RWPE2 (cell line): Measurements from ENCODE around the gene CCDC172.

Experiments
- ATAC-seq: fragments of 200-7000 bp; cut with Tn5 transposase; 3 replicates; pipeline ENCODE4 v1.9.1; 2021; ENCODE audit warnings: low read depth
- DNase-seq: peaks from one replicate; pipeline ENCODE4 v3.0.0-alpha.2; 2020; ENCODE audit warnings: low spot score
- H3K27ac ChIP-seq: fragments of 450-650 bp; 2 replicates; pipeline ENCODE4 v1.5.1; 2017; ENCODE audit warnings: mild to moderate bottlenecking; ENCODE audit not compliant: poor library complexity, severe bottlenecking
- H3K27me3 ChIP-seq: fragments of 250-450 bp; sonication (Bioruptor Pico); 2 replicates; pipeline ENCODE4 v1.5.1; 2021; ENCODE audit warnings: mild to moderate bottlenecking, moderate library complexity; ENCODE audit not compliant: insufficient read depth, poor library complexity, severe bottlenecking
- H3K36me3 ChIP-seq: fragments of 250-450 bp; sonication (Bioruptor Pico); 2 replicates; pipeline ENCODE4 v1.5.1; 2020; ENCODE audit warnings: low read depth, mild to moderate bottlenecking, moderate library complexity
- H3K4me1 ChIP-seq: fragments of 250-450 bp; sonication (Bioruptor Pico); 2 replicates; pipeline ENCODE4 v1.5.1; 2021; ENCODE audit warnings: mild to moderate bottlenecking, moderate library complexity; ENCODE audit not compliant: insufficient read depth, poor library complexity, severe bottlenecking
- H3K4me3 ChIP-seq: fragments of 250-450 bp; sonication (Bioruptor Pico); 2 replicates; pipeline ENCODE4 v1.5.1; 2021; ENCODE audit warnings: mild to moderate bottlenecking, moderate library complexity; ENCODE audit not compliant: severe bottlenecking
- H3K9me3 ChIP-seq: fragments of 250-450 bp; sonication (Bioruptor Pico); 2 replicates; pipeline ENCODE4 v1.5.1; 2021; ENCODE audit warnings: mild to moderate bottlenecking, moderate library complexity; ENCODE audit not compliant: severe bottlenecking
- TF ChIP-seq, protein P1 (sequence below): fragments of 450-650 bp; IDR thresholded peaks from one replicate; pipeline ENCODE4 v1.5.1; 2017; ENCODE audit warnings: mild to moderate bottlenecking, moderate library complexity; ENCODE audit not compliant: poor library complexity, severe bottlenecking

Gene CCDC172, protein sequence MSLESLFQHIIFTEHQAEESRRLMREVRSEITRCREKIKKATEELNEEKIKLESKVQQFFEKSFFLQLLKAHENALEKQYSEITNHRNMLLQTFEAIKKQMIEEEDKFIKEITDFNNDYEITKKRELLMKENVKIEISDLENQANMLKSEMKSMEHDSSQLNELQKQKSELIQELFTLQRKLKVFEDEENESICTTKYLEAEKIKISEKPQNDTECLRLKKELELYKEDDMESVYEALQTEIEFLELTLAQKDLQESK

DNA sequence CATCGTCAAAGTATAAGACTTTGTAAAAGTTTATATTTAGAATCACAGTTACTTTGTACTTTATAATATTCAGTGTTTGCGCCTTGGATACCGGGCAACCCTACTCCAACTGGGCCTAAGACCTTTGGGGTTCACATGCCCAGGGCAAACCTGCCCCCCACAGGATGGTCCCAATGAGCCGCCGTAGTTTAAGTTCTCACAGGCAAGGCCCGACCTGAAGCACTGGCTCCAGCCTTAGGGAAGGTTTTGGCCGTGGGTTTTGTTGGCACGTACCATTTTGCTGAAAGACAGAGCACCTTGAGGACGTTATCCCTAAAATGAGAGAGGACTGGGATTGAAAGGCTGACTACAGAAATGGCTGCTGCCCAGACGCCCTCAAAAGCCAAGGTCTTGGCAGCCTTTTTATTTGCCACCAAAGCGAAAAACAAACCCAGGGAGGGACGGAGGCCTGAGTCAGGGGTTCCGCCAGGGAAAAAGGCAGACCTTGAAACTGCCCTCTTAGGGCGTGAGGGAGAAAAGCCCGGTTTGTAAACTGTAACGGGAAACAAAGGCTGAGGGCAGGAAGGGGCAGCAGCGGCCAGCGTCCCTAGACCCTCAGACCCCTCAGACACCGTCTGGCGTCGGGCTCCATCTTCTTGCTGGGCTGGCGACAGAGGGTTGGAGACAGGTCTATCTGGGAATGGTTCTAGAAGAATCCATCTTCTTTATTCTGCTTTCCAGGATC, at the start of gene CCDC172:
TSS of gene CCDC172 (plus strand) at position 222 of the 724 bp plus-strand sequence. CDS start 564 bp downstream, outside the sequence.
- Histone ChIP-seq H3K4me3 (no peak within 1 kb of the TSS), H3K9me3 (no peaks in the 10 kb centered on the region), H3K27ac (no peak within 1 kb of the TSS), H3K27me3 (no peaks in the 10 kb centered on the region), H3K4me1 (no peaks in the 10 kb centered on the region), H3K36me3 (no peaks in the 10 kb centered on the region)
- DNase-seq, result no peak
- no peak for ATAC-seq
- TF ChIP-seq, protein P1, sequence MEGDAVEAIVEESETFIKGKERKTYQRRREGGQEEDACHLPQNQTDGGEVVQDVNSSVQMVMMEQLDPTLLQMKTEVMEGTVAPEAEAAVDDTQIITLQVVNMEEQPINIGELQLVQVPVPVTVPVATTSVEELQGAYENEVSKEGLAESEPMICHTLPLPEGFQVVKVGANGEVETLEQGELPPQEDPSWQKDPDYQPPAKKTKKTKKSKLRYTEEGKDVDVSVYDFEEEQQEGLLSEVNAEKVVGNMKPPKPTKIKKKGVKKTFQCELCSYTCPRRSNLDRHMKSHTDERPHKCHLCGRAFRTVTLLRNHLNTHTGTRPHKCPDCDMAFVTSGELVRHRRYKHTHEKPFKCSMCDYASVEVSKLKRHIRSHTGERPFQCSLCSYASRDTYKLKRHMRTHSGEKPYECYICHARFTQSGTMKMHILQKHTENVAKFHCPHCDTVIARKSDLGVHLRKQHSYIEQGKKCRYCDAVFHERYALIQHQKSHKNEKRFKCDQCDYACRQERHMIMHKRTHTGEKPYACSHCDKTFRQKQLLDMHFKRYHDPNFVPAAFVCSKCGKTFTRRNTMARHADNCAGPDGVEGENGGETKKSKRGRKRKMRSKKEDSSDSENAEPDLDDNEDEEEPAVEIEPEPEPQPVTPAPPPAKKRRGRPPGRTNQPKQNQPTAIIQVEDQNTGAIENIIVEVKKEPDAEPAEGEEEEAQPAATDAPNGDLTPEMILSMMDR, result no peak

DNA sequence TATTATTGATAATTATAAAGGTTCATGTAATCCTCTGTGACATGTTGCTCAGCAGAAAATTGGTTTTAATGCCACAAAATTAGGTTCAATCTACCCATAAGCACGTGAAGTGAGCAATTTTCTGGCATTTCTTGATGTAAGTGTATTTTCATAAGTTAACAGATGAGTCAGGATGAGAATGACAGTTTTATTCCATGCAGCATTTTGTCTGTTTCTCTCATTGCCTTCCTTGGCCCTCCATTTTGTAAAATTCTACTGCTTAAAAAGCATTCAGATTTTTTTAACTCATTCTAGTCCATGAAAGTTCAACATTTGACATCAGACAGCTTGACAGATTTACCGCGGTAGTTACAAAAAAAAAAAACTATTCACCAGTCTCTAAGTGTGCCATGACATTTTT, 47.3 kb upstream of the CCDC172 start:
- Histone ChIP-seq H3K4me1 (no peaks in the 10 kb centered on the region), H3K9me3 (no peaks in the 10 kb centered on the region), H3K27ac (no peak overlapping the region), H3K4me3 (no peak overlapping the region), H3K36me3 (no peaks in the 10 kb centered on the region), H3K27me3 (peaks cover 48% of the 10 kb centered on the region)
- TF ChIP-seq, protein P1, result no peak
- DNase-seq (no peak), ATAC-seq (no peak)

DNA sequence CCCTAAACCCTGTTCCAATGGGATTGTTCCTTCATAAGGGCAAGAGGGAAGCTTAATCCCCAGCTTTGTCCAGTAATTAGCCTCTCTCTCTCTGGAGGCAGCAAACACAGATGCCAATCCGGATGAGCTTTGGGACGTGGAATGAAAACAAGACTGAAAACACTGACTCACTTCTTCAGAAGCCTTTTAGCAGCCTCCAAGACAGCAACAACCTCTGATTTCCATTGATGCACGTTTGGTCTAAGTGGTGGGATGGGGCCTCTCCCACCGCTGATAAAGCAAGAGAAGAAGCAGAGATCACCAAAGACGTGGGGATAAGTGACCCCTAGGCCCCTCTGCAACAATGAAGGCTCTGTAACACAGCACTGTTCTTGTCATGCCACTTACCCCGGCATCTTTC, 45.4 kb upstream of the CCDC172 start:
- no peak overlapping the region for H3K27ac ChIP-seq
- no peak for ATAC-seq
- no peak for DNase-seq

DNA sequence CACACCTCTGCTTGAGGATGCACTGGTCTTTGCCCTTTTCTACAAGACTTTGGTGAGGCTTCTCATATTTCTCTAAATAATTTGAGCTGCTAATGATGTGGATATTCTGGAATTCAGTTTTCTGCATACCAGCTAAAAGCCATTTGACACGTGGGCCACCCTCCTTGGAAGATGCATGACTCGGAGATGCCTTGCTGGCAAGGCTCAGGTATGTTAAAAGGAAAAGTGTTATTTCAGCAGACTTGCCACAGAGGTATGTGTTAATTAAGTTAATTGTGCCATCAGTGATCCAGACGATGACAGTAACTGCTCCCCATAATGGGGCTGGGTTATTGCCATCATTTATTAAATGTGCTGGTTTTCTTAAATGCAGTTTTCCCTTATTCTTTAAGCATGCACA, 42.5 kb upstream of the CCDC172 start:
- Histone ChIP-seq H3K27ac (no peak overlapping the region), H3K27me3 (no peaks in the 10 kb centered on the region), H3K9me3 (no peaks in the 10 kb centered on the region), H3K36me3 (no peaks in the 10 kb centered on the region), H3K4me1 (no peaks in the 10 kb centered on the region), H3K4me3 (no peak overlapping the region)
- TF ChIP-seq, protein P1, result no peak
- DNase-seq, result no peak
- no peak for ATAC-seq

More for the DNA sequence above, 45.4 kb upstream of the CCDC172 start:
- peaks cover 29% of the 10 kb centered on the region for H3K27me3 ChIP-seq
- no peaks in the 10 kb centered on the region for H3K9me3 ChIP-seq
- H3K4me1 ChIP-seq, result no peaks in the 10 kb centered on the region
- no peak overlapping the region for H3K4me3 ChIP-seq
- H3K36me3 ChIP-seq, result no peaks in the 10 kb centered on the region
- TF ChIP-seq, protein P1, result no peak
